ENCODE data around the gene RELB.

The RELB gene

DNA sequence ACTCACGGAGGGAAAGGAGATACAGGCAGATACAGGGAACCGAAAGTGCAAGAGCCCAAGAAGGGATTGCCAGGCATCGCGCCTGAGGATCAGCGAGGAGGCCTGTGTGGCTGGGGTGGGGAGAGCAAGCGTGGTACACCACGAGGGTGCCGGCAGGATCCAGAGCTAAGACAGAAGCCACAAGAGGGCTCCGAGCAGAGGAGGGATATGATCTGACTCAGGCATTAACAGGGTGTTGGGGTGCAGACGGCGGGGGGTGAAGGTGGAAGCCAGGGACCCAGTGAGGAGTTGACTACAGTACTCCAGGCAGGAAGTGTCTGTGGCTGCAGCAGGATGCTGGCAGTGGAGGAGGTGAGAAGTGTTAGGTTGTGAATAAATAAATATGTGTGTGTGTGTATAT lies 86.3 kb downstream of the RELB start:
- DNase-seq: no peak
